AG04450 (cell line): ENCODE results near the gene ATL3. TPM values are rescaled to one million over a fixed set of nuclear protein-coding genes. Genes with fewer than 3 reads are reported as not detected.
"Not testable (repeated sequence)": the region's sequence is repeated elsewhere in the genome, so short reads cannot be mapped to it uniquely, and the experiment has no call there.

Experiments used
- CTCF ChIA-PET: fragments of 300-600, 350-600 bp; formaldehyde crosslinking; extraction: SDS; loops from one replicate; lab custom pipeline; 2022; ENCODE audit warnings: antibody characterized with exemption, inconsistent platforms; lab: Charles Lee
- POLR2A ChIA-PET: fragments of 350-600 bp; formaldehyde crosslinking; extraction: SDS; loops from one replicate; lab custom pipeline; 2021; ENCODE audit warnings: antibody characterized with exemption, inconsistent platforms; lab: Yijun Ruan, JAX
- DNase-seq: peaks from one replicate; pipeline ENCODE4 v3.0.0-alpha.2; 2011; ENCODE audit warnings: low read depth, low spot score
- H3K27ac ChIP-seq: one replicate; pipeline ENCODE4 v1.5.1; 2012; ENCODE audit warnings: low read depth, low read length, control low read depth
- H3K27me3 ChIP-seq: one replicate; pipeline ENCODE4 v1.6.0; 2012; ENCODE audit warnings: low read length; ENCODE audit not compliant: control insufficient read depth, insufficient read depth
- H3K4me3 ChIP-seq: 2 replicates; pipeline ENCODE4 v1.5.1; 2011; ENCODE audit warnings: mild to moderate bottlenecking, low read depth, low read length, control low read depth
- H3K9me3 ChIP-seq: 2 replicates; pipeline ENCODE4 v1.5.1; 2012; ENCODE audit warnings: low read length; ENCODE audit not compliant: control insufficient read depth, insufficient read depth
- CTCF ChIP-seq: IDR thresholded peaks from 2 replicates; pipeline ENCODE4 v1.5.1; 2011; ENCODE audit warnings: low read depth, low read length, control low read depth, inconsistent platforms
- polyA plus RNA-seq: library from polyadenylated mRNA; depleted of rRNA; stranded (reverse); fragments of >200 nt; gene quantifications from 2 replicates; pipeline ENCODE4 v1.2.3, GENCODE V29; 2011

Gene ATL3
- polyA plus RNA-seq, 1 experiment = 52.3 TPM

GRCh38 chr11:63619967-63620366 is 51.2 kb downstream of the ATL3 start:
- Histone ChIP-seq H3K27ac (no peak overlapping the region), H3K4me3 (no peak overlapping the region), H3K9me3 (no peaks in the 10 kb centered on the region), H3K27me3 (no peaks in the 10 kb centered on the region)
- TF ChIP-seq CTCF = no peak
- POLR2A ChIA-PET = no interaction called here
- CTCF ChIA-PET = interaction anchor here (0.7 kb wide), 1 partner anchor 139 kb away, joined by 3 read pairs; no protein-coding TSS in a partner anchor
- no peak for DNase-seq

- not testable (repeated sequence) for H3K4me3 ChIP-seq, H3K27ac ChIP-seq, H3K9me3 ChIP-seq, DNase-seq, H3K27me3 ChIP-seq
- POLR2A ChIA-PET = interaction anchor here (0.6 kb wide), 1 partner anchor 376 kb away, joined by 6 read pairs; no protein-coding TSS in a partner anchor
- CTCF ChIA-PET = interaction anchor here (0.6 to 1.1 kb wide), 2 partner anchors 16 to 21 kb away, joined by 4 read pairs; no protein-coding TSS in a partner anchor
Measured at GRCh38 chr11:63617686-63618085, 53.5 kb downstream of the ATL3 start.

- H3K9me3 ChIP-seq = no peaks in the 10 kb centered on the region; the same call in 1 of the 2 replicates
- DNase-seq = no peak
- ChIA-PET CTCF (interaction anchor here (1.3 kb wide), 1 partner anchor 138 kb away, joined by 5 read pairs; no protein-coding TSS in a partner anchor), POLR2A (no interaction called here)
- no peak overlapping the region for H3K4me3 ChIP-seq
- H3K27me3 ChIP-seq = no peaks in the 10 kb centered on the region
- TF ChIP-seq CTCF = no peak
- H3K27ac ChIP-seq = no peak overlapping the region
Measured at GRCh38 chr11:63616953-63617352, 54.2 kb downstream of the ATL3 start.

- TF ChIP-seq CTCF = no peak
- CTCF ChIA-PET = no interaction called here
- H3K4me3 ChIP-seq = peak within 1 kb of the TSS; percentile 67
- no peaks in the 10 kb centered on the region for H3K27me3 ChIP-seq
- DNase-seq = no peak
- H3K27ac ChIP-seq = no peak within 1 kb of the TSS
- H3K9me3 ChIP-seq = no peaks in the 10 kb centered on the region; the same call in 1 of the 2 replicates
- POLR2A ChIA-PET = no interaction called here
Measured at GRCh38 chr11:63614136-63614671, 57.0 kb downstream of the ATL3 start, which contains the start of gene PLAAT3. TSS of gene PLAAT3 (minus strand) at chr11:63614433. CDS start at chr11:63614014, 419 bp downstream.

GRCh38 chr11:63613517-63614135 is 57.5 kb downstream of the ATL3 start:
- Histone ChIP-seq H3K27me3 (no peaks in the 10 kb centered on the region), H3K9me3 (no peaks in the 10 kb centered on the region; the same call in 1 of the 2 replicates), H3K27ac (no peak overlapping the region), H3K4me3 (peak overlapping the region; percentile 67)
- no peak for TF ChIP-seq CTCF
- ChIA-PET POLR2A (no interaction called here), CTCF (no interaction called here)
- DNase-seq = no peak
